Activated CD4-positive, alpha-beta T cell treated with anti-CD3 and anti-CD28 coated beads, Interleukin-2, amount 10 ng/mL, durations not matched to agents 7 days and 5 days (primary cell): ENCODE data around the gene ZNF350. TPM values are rescaled to one million over a fixed set of nuclear protein-coding genes. Genes with fewer than 3 reads are reported as not detected.
"Not testable (repeated sequence)": the region's sequence is repeated elsewhere in the genome, so short reads cannot be mapped to it uniquely, and the experiment has no call there.

Source experiments
- CTCF ChIA-PET: fragments of 350-600 bp; sonication (Branson Sonifier 250); formaldehyde crosslinking; loops from one replicate; lab custom pipeline; 2021; ENCODE audit warnings: antibody characterized with exemption; lab: Charles Lee
- POLR2A ChIA-PET: fragments of 350-600 bp; sonication (Branson Sonifier 250); formaldehyde crosslinking; loops from one replicate; lab custom pipeline; 2021; ENCODE audit warnings: antibody characterized with exemption; lab: Charles Lee
- DNase-seq: peaks from one replicate; pipeline ENCODE4 v3.0.0-alpha.2; 2020
- H3K27ac Mint-ChIP-seq: one replicate; pipeline ENCODE4 v1.8.0; 2021; ENCODE audit warnings: mild to moderate bottlenecking, moderate library complexity, mixed read lengths
- H3K27me3 Mint-ChIP-seq: one replicate; pipeline ENCODE4 v1.8.0; 2021; ENCODE audit warnings: mixed read lengths
- H3K36me3 Mint-ChIP-seq: one replicate; pipeline ENCODE4 v1.8.0; 2021; ENCODE audit warnings: low read depth, mixed read lengths
- H3K4me1 Mint-ChIP-seq: one replicate; pipeline ENCODE4 v1.8.0; 2021; ENCODE audit warnings: mixed read lengths
- H3K4me3 Mint-ChIP-seq: one replicate; pipeline ENCODE4 v1.8.0; 2021; ENCODE audit warnings: mild to moderate bottlenecking, moderate library complexity, mixed read lengths
- H3K9me3 Mint-ChIP-seq: one replicate; pipeline ENCODE4 v1.8.0; 2021; ENCODE audit warnings: mixed read lengths
- total RNA-seq, 2 experiments: library from RNA; stranded (reverse); gene quantifications; one replicate each; pipeline ENCODE4 v1.2.3, GENCODE V29; 2021

Gene ZNF350
- total RNA-seq, 2 experiments from 2014 or later: 15.5 to 17.8 TPM

GRCh38 chr19:51994048-51994644 is 7.5 kb upstream of the ZNF350 start:
- Mint-ChIP-seq H3K4me3 (no peak overlapping the region), H3K4me1 (no peaks in the 10 kb centered on the region), H3K36me3 (peaks cover 68% of the 10 kb centered on the region), H3K27ac (no peak overlapping the region), H3K9me3 (peaks cover 63% of the 10 kb centered on the region), H3K27me3 (no peaks in the 10 kb centered on the region)
- ChIA-PET CTCF (interaction anchor here (1.0 kb wide), 1 partner anchor 11 kb away, joined by 3 read pairs; no protein-coding TSS in a partner anchor), POLR2A (no interaction called here)
- no peak for DNase-seq

DNA sequence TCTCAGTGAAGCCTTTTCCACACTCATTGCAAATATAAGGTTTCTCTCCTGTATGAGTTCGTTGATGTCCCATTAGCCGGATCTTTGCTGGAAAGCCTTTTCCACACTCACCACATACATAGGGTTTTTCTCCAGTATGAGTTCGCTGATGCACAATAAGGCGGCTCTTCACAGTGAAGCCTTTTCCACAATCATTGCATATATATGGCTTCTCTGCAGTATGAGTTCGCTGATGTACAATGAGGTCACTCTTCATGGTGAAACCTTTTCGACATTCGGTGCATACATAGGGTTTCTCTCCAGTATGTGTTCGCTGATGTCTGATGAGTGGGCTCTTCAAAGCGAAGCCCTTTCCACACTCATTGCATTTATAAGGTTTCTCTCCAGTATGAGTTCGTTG is 6.8 kb upstream of the ZNF350 start:
- CTCF ChIA-PET: no interaction called here
- peaks cover 3% of the 10 kb centered on the region for H3K4me1 Mint-ChIP-seq
- no peak overlapping the region for H3K4me3 Mint-ChIP-seq
- DNase-seq: no peak
- POLR2A ChIA-PET: no interaction called here
- no peak overlapping the region for H3K27ac Mint-ChIP-seq
- H3K27me3 Mint-ChIP-seq: no peaks in the 10 kb centered on the region
- H3K36me3 Mint-ChIP-seq: peaks cover 66% of the 10 kb centered on the region
- H3K9me3 Mint-ChIP-seq: peaks cover 68% of the 10 kb centered on the region

DNA sequence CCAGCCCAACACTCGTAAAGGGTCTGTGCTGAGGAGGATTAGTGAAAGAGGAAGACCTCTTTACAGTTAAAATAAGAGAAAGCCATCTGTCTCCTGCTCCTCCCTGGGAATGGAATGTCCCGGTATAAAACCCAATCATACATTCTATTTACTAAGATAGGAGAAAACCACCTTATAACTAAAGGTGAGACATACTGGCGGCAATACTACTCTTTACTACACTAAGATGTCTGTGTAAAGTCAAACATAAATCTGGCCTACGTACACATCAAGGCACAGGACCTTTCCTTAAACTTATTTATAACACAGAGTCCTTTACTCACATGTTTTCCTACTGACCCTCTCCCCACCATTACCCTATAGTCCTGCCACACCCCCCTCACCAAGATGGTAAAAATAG is 3.3 kb downstream of the ZNF350 start:
- Mint-ChIP-seq H3K9me3 (peaks cover 68% of the 10 kb centered on the region), H3K27me3 (no peaks in the 10 kb centered on the region), H3K4me3 (no peak overlapping the region), H3K36me3 (peaks cover 79% of the 10 kb centered on the region), H3K4me1 (peaks cover 14% of the 10 kb centered on the region), H3K27ac (no peak overlapping the region)
- ChIA-PET POLR2A (no interaction called here), CTCF (no interaction called here)
- no peak for DNase-seq

GRCh38 chr19:51980926-51981325 is 5.7 kb downstream of the ZNF350 start:
- H3K27me3 Mint-ChIP-seq, POLR2A ChIA-PET, H3K4me3 Mint-ChIP-seq, CTCF ChIA-PET, H3K4me1 Mint-ChIP-seq, DNase-seq, H3K27ac Mint-ChIP-seq: not testable (repeated sequence)
- Mint-ChIP-seq H3K9me3 (peaks cover 75% of the 10 kb centered on the region), H3K36me3 (peaks cover 81% of the 10 kb centered on the region)

DNA sequence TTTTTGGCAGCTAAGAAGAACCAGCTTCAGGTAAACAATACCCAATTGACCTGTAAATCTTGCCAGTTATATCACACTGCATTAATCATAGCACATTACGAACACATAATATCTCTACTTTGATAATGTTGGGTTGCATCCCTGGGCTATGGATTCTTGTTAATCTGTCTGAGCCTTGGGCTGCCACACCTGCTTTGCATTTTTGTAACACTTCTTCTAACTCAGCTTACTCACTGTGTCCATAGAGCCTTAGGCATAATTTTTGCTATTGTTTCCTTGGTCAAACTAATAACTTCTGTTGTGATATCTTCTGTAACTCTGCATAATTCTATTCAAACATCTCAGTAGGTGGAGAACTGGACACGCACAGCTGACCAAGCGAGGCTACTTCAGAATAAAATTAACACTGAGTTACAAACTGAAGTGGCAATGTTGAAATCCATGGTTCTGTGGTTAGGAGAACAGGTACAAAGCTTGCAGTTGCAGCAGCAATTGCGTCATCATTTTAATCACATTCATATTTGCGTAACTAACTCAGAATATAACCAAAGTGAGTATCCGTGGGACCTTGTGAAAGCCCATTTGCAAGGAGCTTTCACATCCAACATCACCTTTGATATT is 6.4 kb downstream of the ZNF350 start:
- Mint-ChIP-seq H3K4me1 (peaks cover 2% of the 10 kb centered on the region), H3K36me3 (peaks cover 80% of the 10 kb centered on the region), H3K4me3 (no peak overlapping the region), H3K27me3 (no peaks in the 10 kb centered on the region), H3K9me3 (peaks cover 72% of the 10 kb centered on the region), H3K27ac (no peak overlapping the region)
- ChIA-PET CTCF (no interaction called here), POLR2A (no interaction called here)
- no peak for DNase-seq

GRCh38 chr19:51978882-51979281 is 7.8 kb downstream of the ZNF350 start:
- CTCF ChIA-PET: no interaction called here
- POLR2A ChIA-PET: no interaction called here
- no peak overlapping the region for H3K27ac Mint-ChIP-seq
- H3K9me3 Mint-ChIP-seq: peaks cover 75% of the 10 kb centered on the region
- no peaks in the 10 kb centered on the region for H3K27me3 Mint-ChIP-seq
- peaks cover 85% of the 10 kb centered on the region for H3K36me3 Mint-ChIP-seq
- no peak overlapping the region for H3K4me3 Mint-ChIP-seq
- peaks cover 2% of the 10 kb centered on the region for H3K4me1 Mint-ChIP-seq
- no peak for DNase-seq

DNA sequence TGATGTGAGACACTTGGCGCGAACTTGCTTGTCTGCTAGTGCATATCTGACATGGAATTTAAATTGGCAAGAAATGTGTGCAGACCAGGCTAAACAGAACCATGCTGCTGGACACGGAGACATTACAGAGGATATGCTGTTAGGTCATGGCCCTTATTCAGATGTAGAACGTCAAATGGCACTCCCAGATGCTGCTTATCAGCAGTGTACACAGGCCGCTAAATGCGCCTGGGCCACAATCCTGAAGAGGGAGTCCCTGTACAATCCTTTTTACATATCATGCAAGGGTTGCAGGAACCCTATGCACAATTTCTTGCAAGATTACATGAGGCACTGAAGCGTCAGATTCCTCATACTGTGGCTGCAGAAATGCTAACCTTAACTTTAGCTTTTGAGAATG is 9.3 kb downstream of the ZNF350 start:
- H3K4me1 Mint-ChIP-seq: peaks cover 2% of the 10 kb centered on the region
- POLR2A ChIA-PET: no interaction called here
- no peaks in the 10 kb centered on the region for H3K27me3 Mint-ChIP-seq
- no peak overlapping the region for H3K27ac Mint-ChIP-seq
- H3K9me3 Mint-ChIP-seq: peaks cover 70% of the 10 kb centered on the region
- no peak overlapping the region for H3K4me3 Mint-ChIP-seq
- DNase-seq: no peak
- H3K36me3 Mint-ChIP-seq: peaks cover 86% of the 10 kb centered on the region
- CTCF ChIA-PET: no interaction called here

- H3K4me3 Mint-ChIP-seq: no peak overlapping the region
Measured at GRCh38 chr19:51976852-51977251, 9.8 kb downstream of the ZNF350 start.

GRCh38 chr19:51975787-51976186 is 10.9 kb downstream of the ZNF350 start:
- CTCF ChIA-PET, H3K27me3 Mint-ChIP-seq, DNase-seq, POLR2A ChIA-PET, H3K4me3 Mint-ChIP-seq, H3K4me1 Mint-ChIP-seq, H3K27ac Mint-ChIP-seq: not testable (repeated sequence)
- peaks cover 91% of the 10 kb centered on the region for H3K36me3 Mint-ChIP-seq
- H3K9me3 Mint-ChIP-seq: peaks cover 73% of the 10 kb centered on the region

More at GRCh38 chr19:51976852-51977251, 9.8 kb downstream of the ZNF350 start:
- Mint-ChIP-seq H3K27ac (no peak overlapping the region), H3K4me1 (peaks cover 2% of the 10 kb centered on the region), H3K36me3 (peaks cover 89% of the 10 kb centered on the region), H3K27me3 (no peaks in the 10 kb centered on the region), H3K9me3 (peaks cover 73% of the 10 kb centered on the region)
- ChIA-PET POLR2A (no interaction called here), CTCF (no interaction called here)
- no peak for DNase-seq

GRCh38 chr19:51971624-51972023 is 15.0 kb downstream of the ZNF350 start:
- no peak overlapping the region for H3K4me3 Mint-ChIP-seq
- no peaks in the 10 kb centered on the region for H3K4me1 Mint-ChIP-seq
- peaks cover 82% of the 10 kb centered on the region for H3K36me3 Mint-ChIP-seq
- no peak overlapping the region for H3K27ac Mint-ChIP-seq
- no peak for DNase-seq
- ChIA-PET CTCF (no interaction called here), POLR2A (no interaction called here)
- H3K9me3 Mint-ChIP-seq: peaks cover 65% of the 10 kb centered on the region
- no peaks in the 10 kb centered on the region for H3K27me3 Mint-ChIP-seq

GRCh38 chr19:51970718-51971117 is 15.9 kb downstream of the ZNF350 start:
- Mint-ChIP-seq H3K4me1 (no peaks in the 10 kb centered on the region), H3K4me3 (no peak overlapping the region), H3K27ac (no peak overlapping the region), H3K36me3 (peaks cover 84% of the 10 kb centered on the region), H3K27me3 (no peaks in the 10 kb centered on the region), H3K9me3 (peaks cover 63% of the 10 kb centered on the region)
- POLR2A ChIA-PET: no interaction called here
- no peak for DNase-seq
- CTCF ChIA-PET: no interaction called here

DNA sequence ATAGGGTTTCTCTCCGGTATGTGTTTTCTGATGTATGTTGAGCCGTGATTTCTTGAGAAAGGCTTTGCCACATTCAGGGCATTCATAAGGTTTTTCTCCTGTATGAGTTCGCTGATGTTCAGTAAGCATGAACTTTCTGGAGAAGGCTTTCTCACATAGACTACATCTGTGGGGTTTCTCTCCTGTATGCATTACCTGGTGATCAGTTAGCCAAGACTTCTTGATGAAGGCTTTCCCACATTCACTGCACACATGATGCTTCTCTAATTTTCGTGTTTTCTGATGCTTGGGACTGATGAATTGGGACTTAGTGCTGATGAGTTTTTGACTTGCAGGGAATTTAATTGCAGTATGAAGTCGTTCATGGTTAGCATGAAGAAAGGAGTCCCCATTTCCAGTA is 21.1 kb downstream of the ZNF350 start:
- CTCF ChIA-PET: no interaction called here
- Mint-ChIP-seq H3K4me3 (no peak overlapping the region), H3K27me3 (no peaks in the 10 kb centered on the region), H3K27ac (no peak overlapping the region), H3K9me3 (peaks cover 71% of the 10 kb centered on the region), H3K4me1 (no peaks in the 10 kb centered on the region), H3K36me3 (peaks cover 75% of the 10 kb centered on the region)
- POLR2A ChIA-PET: no interaction called here
- no peak for DNase-seq

DNA sequence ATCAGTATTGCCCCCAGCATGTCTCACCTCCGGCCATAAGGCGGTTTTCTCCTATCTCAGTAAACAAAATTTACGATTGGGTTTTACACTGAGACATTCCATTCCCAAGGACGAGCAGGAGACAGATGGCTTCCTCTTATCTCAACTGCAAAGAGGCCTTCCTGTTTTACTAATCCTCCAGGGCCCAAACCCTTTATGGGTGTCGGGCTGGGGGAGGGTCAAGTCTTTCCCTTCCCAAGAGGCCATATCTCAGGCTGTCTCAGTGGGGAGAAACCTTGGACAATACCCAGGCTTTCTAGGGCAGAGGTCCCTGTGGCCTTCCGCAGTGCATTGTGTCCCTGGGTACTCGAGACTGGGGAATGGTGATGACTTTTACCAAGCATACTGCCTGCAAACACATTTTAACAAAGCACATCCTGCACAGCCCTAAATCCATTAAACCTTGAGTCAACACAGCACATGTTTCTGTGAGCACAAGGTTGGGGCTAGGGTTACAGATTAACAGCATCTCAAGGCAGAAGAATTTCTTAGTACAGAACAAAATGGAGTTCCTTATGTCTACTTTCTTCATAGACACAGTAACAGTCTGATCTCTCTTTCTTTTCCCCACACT is 25.9 kb downstream of the ZNF350 start:
- peaks cover 74% of the 10 kb centered on the region for H3K9me3 Mint-ChIP-seq
- H3K27ac Mint-ChIP-seq, DNase-seq, H3K4me3 Mint-ChIP-seq, H3K27me3 Mint-ChIP-seq, POLR2A ChIA-PET, H3K4me1 Mint-ChIP-seq, CTCF ChIA-PET: not testable (repeated sequence)
- peaks cover 44% of the 10 kb centered on the region for H3K36me3 Mint-ChIP-seq
